HG02642 (cell line): Measurements from ENCODE around the gene STK16.

Experiments used
- ATAC-seq: cut with Tn5 transposase; IDR thresholded peaks from one replicate; pipeline ENCODE4 v1.9.1; 2021; ENCODE audit warnings: mild to moderate bottlenecking; ENCODE audit not compliant: unreplicated experiment, poor library complexity

STK16 gene

DNA sequence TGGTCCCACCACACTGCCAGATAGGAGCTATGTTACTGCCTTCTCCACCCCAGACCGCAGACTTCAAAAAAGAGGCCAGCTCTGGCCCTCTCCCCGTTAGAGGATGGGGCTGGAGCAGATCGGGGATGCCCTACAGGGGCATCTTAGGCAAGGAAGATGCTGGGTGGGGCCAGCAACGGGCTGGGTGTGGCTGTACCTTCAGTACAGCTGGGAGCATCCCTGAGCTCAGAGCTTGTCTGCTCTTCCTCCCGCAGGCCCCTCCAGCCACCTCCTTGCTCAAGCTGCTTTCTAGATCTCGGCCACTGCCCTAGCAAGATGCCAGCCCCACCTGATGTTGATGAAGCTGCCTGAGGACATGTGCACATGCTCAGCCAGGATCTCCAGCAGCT is 54.1 kb downstream of the STK16 start:
- no peak for ATAC-seq
